ENCODE results near the gene KRTAP5-4.

The KRTAP5-4 gene

DNA sequence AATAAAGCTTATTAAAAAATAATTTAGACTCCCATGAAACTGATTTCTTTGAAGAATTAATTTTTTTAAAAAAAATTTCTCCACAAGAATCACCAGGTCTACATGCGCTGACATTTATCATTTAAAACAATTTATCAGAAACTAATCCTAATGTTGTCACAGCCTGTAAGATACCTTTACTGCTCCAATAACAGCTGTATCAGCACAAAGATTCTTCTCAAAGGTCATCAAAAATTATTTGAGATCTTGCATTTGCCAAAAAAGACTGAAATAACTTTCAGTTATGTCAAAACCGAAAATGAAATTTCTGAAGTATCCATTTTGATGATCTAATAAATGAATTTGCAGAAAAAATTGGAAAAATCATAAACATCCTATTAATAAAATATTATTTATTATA, 15.7 kb upstream of the KRTAP5-4 start:
- TF ChIP-seq, protein P1, sequence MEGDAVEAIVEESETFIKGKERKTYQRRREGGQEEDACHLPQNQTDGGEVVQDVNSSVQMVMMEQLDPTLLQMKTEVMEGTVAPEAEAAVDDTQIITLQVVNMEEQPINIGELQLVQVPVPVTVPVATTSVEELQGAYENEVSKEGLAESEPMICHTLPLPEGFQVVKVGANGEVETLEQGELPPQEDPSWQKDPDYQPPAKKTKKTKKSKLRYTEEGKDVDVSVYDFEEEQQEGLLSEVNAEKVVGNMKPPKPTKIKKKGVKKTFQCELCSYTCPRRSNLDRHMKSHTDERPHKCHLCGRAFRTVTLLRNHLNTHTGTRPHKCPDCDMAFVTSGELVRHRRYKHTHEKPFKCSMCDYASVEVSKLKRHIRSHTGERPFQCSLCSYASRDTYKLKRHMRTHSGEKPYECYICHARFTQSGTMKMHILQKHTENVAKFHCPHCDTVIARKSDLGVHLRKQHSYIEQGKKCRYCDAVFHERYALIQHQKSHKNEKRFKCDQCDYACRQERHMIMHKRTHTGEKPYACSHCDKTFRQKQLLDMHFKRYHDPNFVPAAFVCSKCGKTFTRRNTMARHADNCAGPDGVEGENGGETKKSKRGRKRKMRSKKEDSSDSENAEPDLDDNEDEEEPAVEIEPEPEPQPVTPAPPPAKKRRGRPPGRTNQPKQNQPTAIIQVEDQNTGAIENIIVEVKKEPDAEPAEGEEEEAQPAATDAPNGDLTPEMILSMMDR (IDR thresholded peaks at IDR 0.05; ENCODE audit: borderline replicate concordance, control extremely low read depth, extremely low read depth, insufficient read depth, missing control alignments), result no peak
- DNase-seq (ENCODE audit: low spot score), result no peak
- in situ Hi-C loops (cut with MboI; ENCODE audit: low sequenced_read_pairs, unreplicated experiment), result no loop called here

DNA sequence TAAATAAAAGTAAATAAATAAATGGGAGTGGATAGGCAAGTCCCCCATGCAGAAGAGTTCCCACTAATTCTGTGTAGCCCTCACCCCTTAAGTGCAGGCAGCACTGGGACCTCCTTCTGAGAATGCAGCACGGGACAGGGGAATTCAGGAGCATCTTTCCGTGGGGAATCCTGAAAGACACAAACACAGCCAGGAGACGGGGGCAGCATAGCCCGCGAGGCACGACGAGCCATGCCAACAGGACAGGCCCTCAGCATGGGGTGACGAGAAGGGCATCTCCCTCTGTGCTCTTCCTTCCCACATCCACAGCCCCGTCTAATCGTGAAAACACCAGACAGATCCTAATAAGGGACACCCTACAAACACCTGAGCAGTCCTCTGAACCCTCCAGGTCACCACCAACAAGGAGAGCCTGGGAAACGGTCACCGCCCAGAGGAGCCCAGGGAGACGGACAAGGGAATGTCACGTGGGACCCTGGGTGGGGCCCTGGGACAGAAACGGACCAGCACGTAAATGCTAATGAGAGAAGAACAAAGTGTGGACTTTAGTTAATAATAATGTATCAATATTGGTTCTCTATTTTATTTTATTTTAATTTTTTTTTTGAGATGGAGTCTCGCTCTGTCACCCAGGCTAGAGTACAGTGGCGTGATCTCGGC, 14.5 kb upstream of the KRTAP5-4 start:
- no peak for DNase-seq (ENCODE audit: low spot score)
- in situ Hi-C loops (cut with MboI; ENCODE audit: low sequenced_read_pairs, unreplicated experiment), result no loop called here
- TF ChIP-seq, protein P1 (IDR thresholded peaks at IDR 0.05; ENCODE audit: borderline replicate concordance, control extremely low read depth, extremely low read depth, insufficient read depth, missing control alignments), result no peak

DNA sequence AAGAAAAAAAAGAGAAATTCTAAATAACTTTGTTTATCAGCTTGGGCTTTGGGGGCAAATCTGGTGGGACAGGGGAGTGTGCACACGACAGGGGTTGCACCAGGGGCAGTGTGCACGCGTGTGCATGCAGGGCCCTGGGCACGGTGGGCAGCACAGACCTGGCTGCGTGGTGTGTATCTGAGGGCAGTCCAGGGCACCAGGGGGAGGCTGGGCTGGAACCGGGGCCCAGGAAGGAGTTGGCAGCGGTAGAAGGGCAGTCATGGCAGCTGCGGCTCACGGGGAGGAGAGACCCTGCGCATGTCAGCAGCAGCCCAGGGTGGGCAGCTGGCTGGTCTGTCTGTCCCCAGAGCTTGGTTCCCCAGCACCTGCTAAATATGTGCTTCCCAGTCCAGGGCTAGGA, 11.9 kb upstream of the KRTAP5-4 start:
- in situ Hi-C loops (cut with MboI; ENCODE audit: low sequenced_read_pairs, unreplicated experiment), result no loop called here
- TF ChIP-seq, protein P1 (IDR thresholded peaks at IDR 0.05; ENCODE audit: borderline replicate concordance, control extremely low read depth, extremely low read depth, insufficient read depth, missing control alignments), result no peak
- no peak for DNase-seq (ENCODE audit: low spot score)

DNA sequence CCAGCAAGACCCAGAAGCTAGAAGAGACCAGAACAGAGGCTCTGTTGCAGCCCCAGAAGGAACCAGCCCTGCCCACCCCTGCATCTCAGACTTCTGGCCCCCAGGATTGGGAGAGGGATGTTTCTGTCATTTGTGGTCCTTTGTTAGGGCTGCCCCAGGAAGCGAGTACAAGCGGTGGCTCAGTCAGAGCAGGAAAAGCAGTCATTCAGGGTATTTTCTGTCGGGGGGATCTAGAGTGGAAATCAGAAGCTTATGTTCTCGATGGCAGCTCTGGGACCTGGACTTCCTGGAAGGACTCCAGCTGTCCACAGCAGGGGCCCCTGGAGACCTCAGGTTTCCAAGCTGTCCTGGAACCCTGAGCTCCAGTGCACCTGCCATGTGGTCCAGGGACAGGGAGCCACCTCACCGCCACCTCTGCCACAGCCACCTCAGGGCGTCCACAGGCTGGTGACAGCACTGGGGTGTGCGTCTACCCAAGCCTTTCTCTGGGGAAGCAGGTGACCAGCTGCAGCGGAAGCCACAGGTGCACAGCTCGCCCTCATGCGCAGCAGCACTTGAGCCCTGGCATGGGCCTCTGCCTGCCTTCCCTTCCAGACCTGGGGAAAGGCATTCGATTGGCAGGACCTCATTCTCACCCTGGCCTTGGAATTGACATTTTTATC, 10.2 kb upstream of the KRTAP5-4 start:
- in situ Hi-C loops (cut with MboI; ENCODE audit: low sequenced_read_pairs, unreplicated experiment), result no loop called here
- no peak for DNase-seq (ENCODE audit: low spot score)
- TF ChIP-seq, protein P1 (IDR thresholded peaks at IDR 0.05; ENCODE audit: borderline replicate concordance, control extremely low read depth, extremely low read depth, insufficient read depth, missing control alignments), result no peak

DNA sequence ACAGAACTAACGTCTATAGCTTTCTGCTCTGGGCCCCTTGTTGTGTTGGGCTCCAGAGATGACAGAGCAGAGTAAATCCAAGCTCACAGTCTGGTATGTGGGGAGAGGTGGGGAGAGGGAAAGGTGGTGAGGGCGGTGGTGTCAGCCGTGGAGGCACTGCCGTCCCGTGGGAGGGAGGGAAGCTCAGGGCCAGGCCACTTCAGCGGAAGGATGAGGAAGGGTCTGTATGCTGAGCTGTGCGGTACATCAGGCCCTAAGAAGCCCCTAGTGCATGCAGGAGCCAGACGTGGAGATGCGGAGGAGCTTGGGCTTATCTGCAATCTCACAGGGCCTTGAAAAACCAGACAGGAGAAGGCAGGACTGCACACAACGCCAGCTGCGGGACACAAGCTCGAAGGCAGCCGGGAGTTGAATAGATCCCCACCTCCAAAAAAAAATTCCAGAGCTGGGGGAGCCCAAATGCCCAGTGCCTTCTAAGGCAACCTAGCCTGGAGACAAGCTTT, 9.2 kb upstream of the KRTAP5-4 start:
- in situ Hi-C loops (cut with MboI; ENCODE audit: low sequenced_read_pairs, unreplicated experiment), result no loop called here
- TF ChIP-seq, protein P1 (IDR thresholded peaks at IDR 0.05; ENCODE audit: borderline replicate concordance, control extremely low read depth, extremely low read depth, insufficient read depth, missing control alignments), result no peak
- no peak for DNase-seq (ENCODE audit: low spot score)

DNA sequence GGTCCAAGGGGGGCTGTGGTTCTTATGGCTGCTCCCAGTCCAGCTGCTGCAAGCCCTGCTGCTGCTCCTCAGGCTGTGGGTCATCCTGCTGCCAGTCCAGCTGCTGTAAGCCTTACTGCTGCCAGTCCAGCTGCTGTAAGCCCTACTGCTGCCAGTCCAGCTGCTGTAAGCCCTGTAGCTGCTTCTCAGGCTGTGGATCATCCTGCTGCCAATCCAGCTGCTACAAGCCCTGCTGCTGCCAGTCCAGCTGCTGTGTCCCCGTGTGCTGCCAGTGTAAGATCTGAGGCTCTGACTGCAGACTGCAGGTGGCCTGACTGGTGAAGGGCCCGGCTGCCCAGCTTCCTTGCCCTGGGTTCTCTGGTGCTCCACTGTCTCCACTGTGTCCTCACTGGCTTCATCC, 8.3 kb upstream of the KRTAP5-4 start:
- in situ Hi-C loops (cut with MboI; ENCODE audit: low sequenced_read_pairs, unreplicated experiment), result no loop called here
- no peak for DNase-seq (ENCODE audit: low spot score)
- TF ChIP-seq, protein P1 (IDR thresholded peaks at IDR 0.05; ENCODE audit: borderline replicate concordance, control extremely low read depth, extremely low read depth, insufficient read depth, missing control alignments), result no peak

All from GM13976 (cell line).